Breast epithelium (tissue), 3 donors: Measurements from ENCODE around the gene CPOX.

Source experiments
- CTCF ChIP-seq, 3 donors: fragments of 450-650 bp; IDR thresholded peaks; one replicate each; pipeline ENCODE4 v1.5.1; 2016 to 2017; ENCODE audit warnings: antibody characterized with exemption in 3 of 3, mild to moderate bottlenecking in 3 of 3, moderate library complexity in 3 of 3
- POLR2A ChIP-seq: fragments of 450-650 bp; IDR thresholded peaks from one replicate; pipeline ENCODE4 v1.6.1; 2016; ENCODE audit warnings: antibody characterized with exemption, mild to moderate bottlenecking, moderate library complexity
- POLR2AphosphoS5 ChIP-seq, 3 donors: sonication (generic); formaldehyde crosslinking; IDR thresholded peaks; one replicate each; pipeline ENCODE4 v1.6.1; 2017; ENCODE audit warnings: antibody characterized with exemption in 3 of 3

DNA sequence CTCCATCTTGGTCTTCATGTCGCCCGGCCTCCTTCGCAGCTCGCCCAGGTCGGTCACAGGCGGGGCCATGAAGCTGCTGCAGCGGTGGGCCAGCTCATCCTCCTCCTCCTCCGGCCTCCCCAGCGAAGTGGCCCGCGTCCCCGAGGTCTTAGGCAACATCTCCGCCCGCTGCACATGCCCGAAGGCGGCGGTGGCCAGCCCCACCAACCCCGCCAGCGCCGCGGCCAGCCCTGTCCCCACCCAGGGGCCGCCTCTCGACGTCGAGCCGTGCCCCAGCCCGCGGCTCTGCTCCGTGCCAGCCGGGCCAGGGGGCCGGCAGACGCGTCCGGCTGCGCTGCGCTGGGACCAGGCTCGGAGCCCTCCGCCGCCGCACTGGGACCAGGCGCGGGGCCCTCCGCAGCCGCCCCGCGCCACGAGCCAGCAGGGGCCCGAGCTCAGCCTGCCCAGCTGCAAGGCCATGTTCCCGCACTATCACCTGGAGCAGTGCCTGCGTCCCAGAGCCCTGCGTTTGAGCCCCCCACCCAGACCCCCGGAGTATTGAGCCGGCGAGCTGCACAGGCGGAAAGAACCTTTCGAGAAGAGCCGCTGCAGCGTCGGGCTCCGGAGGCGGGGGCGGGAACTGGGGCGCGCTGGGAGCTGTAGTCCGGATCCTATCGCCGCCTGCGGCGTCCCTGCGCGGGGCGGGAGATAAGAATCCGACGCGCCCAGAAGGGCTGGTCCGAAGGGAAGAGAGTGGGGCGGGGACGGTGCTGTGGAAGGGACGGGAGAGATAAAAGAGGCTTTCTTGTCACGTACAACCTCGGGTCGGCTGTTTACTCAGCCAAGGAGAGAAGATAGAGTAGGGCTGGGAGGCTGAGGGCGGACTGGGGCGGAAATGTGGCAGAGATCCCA, at the start of gene CPOX:
- no peak for TF ChIP-seq CTCF (IDR thresholded peaks at IDR 0.05)
- no peak for TF ChIP-seq POLR2A
- TF ChIP-seq POLR2AphosphoS5 (IDR thresholded peaks at IDR 0.05): peak in 1 of 3 donors; percentile 21
